SU-DHL-6 (cell line): ENCODE data around the gene SPINK9.

ENCODE experiments used
- H2AFZ ChIP-seq: fragments of 200-600 bp; sonication (generic); 2 replicates; pipeline ENCODE4 v1.6.1; 2014; ENCODE audit warnings: low read depth, mild to moderate bottlenecking, moderate library complexity, mixed read lengths, antibody characterized with exemption, low read length; ENCODE audit not compliant: severe bottlenecking
- H3F3A ChIP-seq: fragments of 200-600 bp; shearing (Covaris generic); 2 replicates; pipeline ENCODE4 v1.6.0; 2016; ENCODE audit warnings: antibody characterized with exemption, mild to moderate bottlenecking; ENCODE audit not compliant: insufficient read depth
- H3K27ac ChIP-seq: fragments of 200-600 bp; sonication (generic); 2 replicates; pipeline ENCODE4 v1.5.1; 2016; ENCODE audit warnings: low read depth, mild to moderate bottlenecking, low read length, moderate library complexity, mixed read lengths
- H3K27me3 ChIP-seq: fragments of 200-600 bp; sonication (generic), shearing (Covaris generic); 2 replicates; pipeline ENCODE4 v1.6.0; 2014; ENCODE audit warnings: mild to moderate bottlenecking, low read length
- H3K36me3 ChIP-seq: fragments of 200-600 bp; sonication (generic); 2 replicates; pipeline ENCODE4 v1.6.1; 2014; ENCODE audit warnings: mild to moderate bottlenecking, low read length, mixed read lengths
- H3K4me2 ChIP-seq: fragments of 300-600, 200-600 bp; shearing (Covaris generic), sonication (generic); 2 replicates; pipeline ENCODE4 v1.6.0; 2014; ENCODE audit warnings: low read length, low read depth, mild to moderate bottlenecking; ENCODE audit not compliant: poor library complexity, severe bottlenecking
- H3K4me3 ChIP-seq: fragments of 200-600 bp; sonication (generic); 2 replicates; pipeline ENCODE4 v1.5.1; 2014; ENCODE audit warnings: antibody characterized with exemption, low read length, mild to moderate bottlenecking, mixed read lengths; ENCODE audit not compliant: insufficient read depth, poor library complexity, severe bottlenecking
- H3K79me2 ChIP-seq: fragments of 200-600 bp; sonication (generic); 2 replicates; pipeline ENCODE4 v1.6.1; 2014; ENCODE audit warnings: mild to moderate bottlenecking, low read length, moderate library complexity; ENCODE audit not compliant: insufficient read depth
- H3K9ac ChIP-seq: fragments of 200-600 bp; sonication (generic); 2 replicates; pipeline ENCODE4 v1.7.0; 2014; ENCODE audit warnings: mild to moderate bottlenecking, low read length
- H3K9me2 ChIP-seq: fragments of 200-600 bp; sonication (generic); replicated peaks from 2 replicates; pipeline ENCODE4 v1.6.1; 2014; ENCODE audit warnings: low read length; ENCODE audit not compliant: insufficient read depth
- H3K9me3 ChIP-seq: fragments of 200-600 bp; sonication (generic); 2 replicates; pipeline ENCODE4 v1.6.1; 2014; ENCODE audit warnings: low read length, mixed read lengths; ENCODE audit not compliant: insufficient read depth
- H4K20me1 ChIP-seq: fragments of 200-600 bp; sonication (generic); 2 replicates; pipeline ENCODE4 v1.6.1; 2014; ENCODE audit warnings: low read depth, mild to moderate bottlenecking, antibody characterized with exemption, low read length, moderate library complexity, mixed read lengths
- EZH2phosphoT487 ChIP-seq: fragments of 200-600 bp; sonication (generic), shearing (Covaris generic); conservative IDR thresholded peaks from 2 replicates; pipeline ENCODE4 v1.6.1; 2018; ENCODE audit warnings: mild to moderate bottlenecking, antibody characterized with exemption, low read length, moderate library complexity, mixed read lengths
- TF ChIP-seq, protein P1 (sequence below): fragments of 200-600 bp; sonication (generic); IDR thresholded peaks from one replicate; pipeline ENCODE4 v1.5.1; 2017; ENCODE audit warnings: antibody characterized with exemption, mild to moderate bottlenecking, low read length, moderate library complexity; ENCODE audit not compliant: insufficient read depth, poor library complexity, severe bottlenecking

The SPINK9 gene

DNA sequence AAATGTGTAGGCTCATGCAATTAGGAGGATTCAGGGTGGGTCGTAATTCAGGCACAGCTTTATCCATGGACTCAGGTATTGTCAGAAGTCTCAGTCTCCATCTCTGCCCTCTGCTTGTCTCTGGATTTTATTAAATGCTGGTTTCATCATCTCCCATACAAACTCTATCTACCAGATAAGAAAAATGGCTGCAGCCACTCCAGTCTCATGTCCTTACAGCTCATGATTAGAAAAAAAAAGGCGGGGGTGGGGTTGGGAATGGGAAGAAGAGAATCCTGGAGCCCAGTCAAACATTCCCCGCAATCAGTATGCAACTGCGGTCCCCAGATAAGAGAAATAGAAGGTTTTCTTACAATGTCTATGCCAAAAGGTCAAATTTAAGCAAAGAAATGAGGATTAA, 40.8 kb downstream of the SPINK9 start:
- no peaks in the 10 kb centered on the region for H3K79me2 ChIP-seq
- H2AFZ ChIP-seq, result no peak overlapping the region
- no peak overlapping the region for H3K9ac ChIP-seq
- TF ChIP-seq EZH2phosphoT487, result no peak
- TF ChIP-seq, protein P1, sequence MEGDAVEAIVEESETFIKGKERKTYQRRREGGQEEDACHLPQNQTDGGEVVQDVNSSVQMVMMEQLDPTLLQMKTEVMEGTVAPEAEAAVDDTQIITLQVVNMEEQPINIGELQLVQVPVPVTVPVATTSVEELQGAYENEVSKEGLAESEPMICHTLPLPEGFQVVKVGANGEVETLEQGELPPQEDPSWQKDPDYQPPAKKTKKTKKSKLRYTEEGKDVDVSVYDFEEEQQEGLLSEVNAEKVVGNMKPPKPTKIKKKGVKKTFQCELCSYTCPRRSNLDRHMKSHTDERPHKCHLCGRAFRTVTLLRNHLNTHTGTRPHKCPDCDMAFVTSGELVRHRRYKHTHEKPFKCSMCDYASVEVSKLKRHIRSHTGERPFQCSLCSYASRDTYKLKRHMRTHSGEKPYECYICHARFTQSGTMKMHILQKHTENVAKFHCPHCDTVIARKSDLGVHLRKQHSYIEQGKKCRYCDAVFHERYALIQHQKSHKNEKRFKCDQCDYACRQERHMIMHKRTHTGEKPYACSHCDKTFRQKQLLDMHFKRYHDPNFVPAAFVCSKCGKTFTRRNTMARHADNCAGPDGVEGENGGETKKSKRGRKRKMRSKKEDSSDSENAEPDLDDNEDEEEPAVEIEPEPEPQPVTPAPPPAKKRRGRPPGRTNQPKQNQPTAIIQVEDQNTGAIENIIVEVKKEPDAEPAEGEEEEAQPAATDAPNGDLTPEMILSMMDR, result no peak
- H3K9me2 ChIP-seq, result no peaks in the 10 kb centered on the region
- H3F3A ChIP-seq, result no peaks in the 10 kb centered on the region
- H3K4me2 ChIP-seq, result no peak overlapping the region
- no peaks in the 10 kb centered on the region for H3K9me3 ChIP-seq
- H3K27me3 ChIP-seq, result no peaks in the 10 kb centered on the region
- H3K27ac ChIP-seq, result no peak overlapping the region
- no peak overlapping the region for H3K4me3 ChIP-seq
- no peaks in the 10 kb centered on the region for H4K20me1 ChIP-seq
- H3K36me3 ChIP-seq, result no peaks in the 10 kb centered on the region

DNA sequence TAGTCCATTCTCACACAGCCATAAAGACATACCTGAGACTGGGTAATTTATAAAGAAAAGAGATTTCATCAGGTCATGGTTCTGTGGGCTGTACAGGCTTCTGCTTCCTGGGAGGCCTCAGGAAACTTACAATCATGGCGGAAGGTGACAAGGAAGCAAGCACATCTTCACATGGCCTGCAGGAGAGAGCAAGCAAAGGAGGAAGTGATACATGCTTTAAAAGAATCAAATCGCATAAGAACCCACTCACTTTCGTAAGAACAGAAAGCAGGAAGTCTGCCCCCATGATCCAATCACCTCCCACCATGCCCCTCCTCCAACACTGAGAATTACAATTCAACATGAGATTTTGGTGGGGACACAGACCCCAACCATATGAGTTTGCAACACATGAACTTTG, 43.3 kb downstream of the SPINK9 start:
- H3K4me2 ChIP-seq, result no peak overlapping the region
- no peaks in the 10 kb centered on the region for H3K36me3 ChIP-seq
- H3K27ac ChIP-seq, result no peak overlapping the region
- no peak overlapping the region for H3K4me3 ChIP-seq
- H3F3A ChIP-seq, result no peaks in the 10 kb centered on the region
- TF ChIP-seq, protein P1, result no peak
- no peak for TF ChIP-seq EZH2phosphoT487
- H3K79me2 ChIP-seq, result no peaks in the 10 kb centered on the region
- no peak overlapping the region for H3K9ac ChIP-seq
- H3K9me2 ChIP-seq, result no peaks in the 10 kb centered on the region
- no peaks in the 10 kb centered on the region for H3K27me3 ChIP-seq
- H2AFZ ChIP-seq, result no peak overlapping the region
- H4K20me1 ChIP-seq, result no peaks in the 10 kb centered on the region
- H3K9me3 ChIP-seq, result no peaks in the 10 kb centered on the region

DNA sequence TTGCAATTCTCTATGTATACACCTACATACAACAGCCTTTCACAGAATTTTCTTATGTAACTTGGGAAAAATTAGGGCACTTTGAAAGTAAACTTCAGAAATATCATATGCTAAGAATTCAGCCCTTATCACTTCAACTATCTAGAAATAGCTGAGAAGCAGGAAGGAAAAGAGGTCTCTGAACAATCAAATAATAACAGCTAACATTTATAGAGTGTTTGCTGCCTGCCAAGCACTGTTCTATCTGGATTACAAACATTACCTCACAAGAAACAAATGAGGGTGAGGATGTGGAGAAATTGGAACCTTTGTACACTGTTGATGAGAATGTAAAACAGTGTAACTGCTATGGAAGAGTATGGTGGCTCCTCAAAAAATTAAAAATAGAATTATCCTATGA, 44.0 kb downstream of the SPINK9 start:
- Histone ChIP-seq H3K27ac (no peak overlapping the region), H3K79me2 (peaks cover 5% of the 10 kb centered on the region), H3K36me3 (no peaks in the 10 kb centered on the region), H2AFZ (no peak overlapping the region), H3K9me3 (no peaks in the 10 kb centered on the region), H3K4me3 (no peak overlapping the region), H3K9ac (no peak overlapping the region), H4K20me1 (no peaks in the 10 kb centered on the region), H3K27me3 (no peaks in the 10 kb centered on the region), H3F3A (no peaks in the 10 kb centered on the region), H3K4me2 (no peak overlapping the region), H3K9me2 (no peaks in the 10 kb centered on the region)
- TF ChIP-seq, protein P1, result no peak
- no peak for TF ChIP-seq EZH2phosphoT487

DNA sequence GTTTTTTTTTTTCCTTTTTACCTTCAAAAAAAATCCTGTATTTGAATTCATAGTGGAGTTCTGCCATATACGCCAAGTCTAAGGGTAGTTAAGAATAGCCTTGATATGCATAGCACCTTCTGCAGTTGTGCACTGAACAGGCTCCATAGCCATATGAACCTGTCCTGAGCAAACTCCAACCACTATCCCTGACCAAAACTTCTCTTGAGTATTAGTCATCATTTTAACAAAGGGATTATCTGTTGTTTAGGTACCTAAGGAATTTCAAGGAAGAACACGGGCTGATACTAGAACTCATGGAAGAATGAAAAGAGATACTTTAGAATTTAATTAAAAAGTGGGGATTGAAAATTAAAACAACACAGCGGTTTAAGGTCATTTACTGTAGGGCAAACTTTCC, 46.5 kb downstream of the SPINK9 start:
- Histone ChIP-seq H3K4me2 (peak overlapping the region; percentile 82), H3K27ac (no peak overlapping the region), H3K27me3 (no peaks in the 10 kb centered on the region), H3K36me3 (no peaks in the 10 kb centered on the region), H3K4me3 (no peak overlapping the region), H3K9me2 (no peaks in the 10 kb centered on the region), H2AFZ (no peak overlapping the region), H3F3A (no peaks in the 10 kb centered on the region), H3K79me2 (peaks cover 31% of the 10 kb centered on the region), H3K9ac (no peak overlapping the region), H3K9me3 (no peaks in the 10 kb centered on the region), H4K20me1 (no peaks in the 10 kb centered on the region)
- TF ChIP-seq, protein P1, result no peak
- TF ChIP-seq EZH2phosphoT487, result no peak
